H9 (cell line): ENCODE measurements around the gene POC1B. TPM values are rescaled to one million over a fixed set of nuclear protein-coding genes. Genes with fewer than 3 reads are reported as not detected.

ENCODE experiments used
- DNase-seq: peaks from one replicate; pipeline ENCODE4 v3.0.0-alpha.2; 2017
- H2AFZ ChIP-seq: one replicate; pipeline ENCODE4 v1.6.1; 2013; ENCODE audit warnings: mild to moderate bottlenecking, low read length, control low read depth, moderate library complexity
- H2AK5ac ChIP-seq: 2 replicates; pipeline ENCODE4 v1.6.1; 2013; ENCODE audit warnings: low read length, control low read depth, mixed read lengths; ENCODE audit not compliant: insufficient read length
- H2BK120ac ChIP-seq: one replicate; pipeline ENCODE4 v1.6.1; 2013; ENCODE audit warnings: low read depth, mild to moderate bottlenecking, low read length, control low read depth, inconsistent platforms; ENCODE audit not compliant: poor library complexity, severe bottlenecking
- H2BK12ac ChIP-seq: 2 replicates; pipeline ENCODE4 v1.6.1; 2013; ENCODE audit warnings: low read length, control low read depth, mixed read lengths, low read depth; ENCODE audit not compliant: insufficient read length
- H2BK15ac ChIP-seq: 2 replicates; pipeline ENCODE4 v1.6.1; 2013; ENCODE audit warnings: low read depth, low read length, control low read depth
- H2BK20ac ChIP-seq: one replicate; pipeline ENCODE4 v1.6.1; 2013; ENCODE audit warnings: low read depth, mild to moderate bottlenecking, low read length, control low read depth, inconsistent platforms; ENCODE audit not compliant: poor library complexity, severe bottlenecking
- H2BK5ac ChIP-seq: 2 replicates; pipeline ENCODE4 v1.6.1; 2013; ENCODE audit warnings: low read length, control low read depth, mixed read lengths; ENCODE audit not compliant: insufficient read length
- H3K14ac ChIP-seq: 2 replicates; pipeline ENCODE4 v1.6.1; 2013; ENCODE audit warnings: low read length, control low read depth; ENCODE audit not compliant: insufficient read depth
- H3K18ac ChIP-seq: 2 replicates; pipeline ENCODE4 v1.6.1; 2013; ENCODE audit warnings: low read depth, mild to moderate bottlenecking, mixed read lengths, low read length, control low read depth; ENCODE audit not compliant: insufficient read length
- H3K23ac ChIP-seq: 2 replicates; pipeline ENCODE4 v1.6.1; 2013; ENCODE audit warnings: low read length, control low read depth, mixed read lengths, low read depth; ENCODE audit not compliant: insufficient read length
- H3K23me2 ChIP-seq: 2 replicates; pipeline ENCODE4 v1.6.1; 2013; ENCODE audit warnings: low read depth, mild to moderate bottlenecking, mixed read lengths, low read length, control low read depth; ENCODE audit not compliant: insufficient read length, poor library complexity, severe bottlenecking
- H3K27ac ChIP-seq: 2 replicates; pipeline ENCODE4 v1.5.1; 2013; ENCODE audit warnings: low read length, control low read depth, mixed read lengths, low read depth; ENCODE audit not compliant: insufficient read length
- H3K27me3 ChIP-seq: 2 replicates; pipeline ENCODE4 v1.6.1; 2013; ENCODE audit warnings: low read length, control low read depth, inconsistent platforms; ENCODE audit not compliant: insufficient read depth
- H3K4ac ChIP-seq: 2 replicates; pipeline ENCODE4 v1.6.1; 2013; ENCODE audit warnings: low read depth, mild to moderate bottlenecking, control low read depth, inconsistent platforms, low read length, moderate library complexity
- H3K4me1 ChIP-seq: 2 replicates; pipeline ENCODE4 v1.6.1; 2013; ENCODE audit warnings: low read length, control low read depth, inconsistent platforms; ENCODE audit not compliant: insufficient read depth
- H3K4me2 ChIP-seq: 2 replicates; pipeline ENCODE4 v1.6.1; 2013; ENCODE audit warnings: low read length, control low read depth, mixed read lengths; ENCODE audit not compliant: insufficient read length, insufficient read depth
- H3K56ac ChIP-seq: 2 replicates; pipeline ENCODE4 v1.6.1; 2013; ENCODE audit warnings: low read depth, mild to moderate bottlenecking, mixed read lengths, low read length, control low read depth; ENCODE audit not compliant: insufficient read length
- H3K79me1 ChIP-seq: 2 replicates; pipeline ENCODE4 v1.6.1; 2013; ENCODE audit warnings: low read depth, mild to moderate bottlenecking, moderate library complexity, low read length, control low read depth, inconsistent platforms; ENCODE audit not compliant: insufficient read depth, poor library complexity, severe bottlenecking
- H3K79me2 ChIP-seq: 2 replicates; pipeline ENCODE4 v1.6.1; 2013; ENCODE audit warnings: low read length, control low read depth, inconsistent platforms; ENCODE audit not compliant: insufficient read depth
- H3K9ac ChIP-seq: 2 replicates; pipeline ENCODE4 v1.6.1; 2013; ENCODE audit warnings: low read length, control low read depth, mixed read lengths; ENCODE audit not compliant: insufficient read length; ENCODE audit errors: extremely low read depth
- H3K9me3 ChIP-seq: one replicate; pipeline ENCODE4 v1.6.1; 2013; ENCODE audit warnings: low read depth, low read length, inconsistent platforms; ENCODE audit not compliant: control insufficient read depth
- H3T11ph ChIP-seq: one replicate; pipeline ENCODE4 v1.6.1; 2013; ENCODE audit warnings: mild to moderate bottlenecking, low read length, control low read depth, inconsistent platforms
- H4K20me1 ChIP-seq: one replicate; pipeline ENCODE4 v1.6.1; 2013; ENCODE audit not compliant: control insufficient read depth, insufficient read length, insufficient read depth
- H4K5ac ChIP-seq: 2 replicates; pipeline ENCODE4 v1.6.1; 2013; ENCODE audit warnings: low read depth, mild to moderate bottlenecking, mixed read lengths, low read length, control low read depth; ENCODE audit not compliant: insufficient read length
- H4K8ac ChIP-seq: replicated peaks from 2 replicates; pipeline ENCODE4 v1.6.1; 2013; ENCODE audit warnings: low read length, control low read depth, mixed read lengths, low read depth; ENCODE audit not compliant: insufficient read length
- H4K91ac ChIP-seq: 2 replicates; pipeline ENCODE4 v1.6.1; 2013; ENCODE audit warnings: low read depth, mild to moderate bottlenecking, moderate library complexity, mixed read lengths, low read length, control low read depth; ENCODE audit not compliant: insufficient read length
- H3K27ac Mint-ChIP-seq, 3 experiments: 2 replicates in 2 of 3; 3 replicates in 1 of 3; pipeline ENCODE4 v1.8.0; 2020 to 2021; ENCODE audit warnings: mixed read lengths in 3 of 3, mild to moderate bottlenecking in 1 of 3, moderate library complexity in 1 of 3
- H3K27me3 Mint-ChIP-seq: 2 replicates; pipeline ENCODE4 v1.8.0; 2021; ENCODE audit warnings: low read depth, mild to moderate bottlenecking, moderate library complexity, mixed read lengths
- H3K36me3 Mint-ChIP-seq, 3 experiments: 2 replicates in 2 of 3; 3 replicates in 1 of 3; pipeline ENCODE4 v1.8.0; 2020 to 2021; ENCODE audit warnings: low read depth in 3 of 3, mixed read lengths in 3 of 3; ENCODE audit not compliant: insufficient read depth in 1 of 3
- H3K4me1 Mint-ChIP-seq, 2 experiments: 2 replicates each; pipeline ENCODE4 v1.8.0; 2020; ENCODE audit warnings: mixed read lengths in 2 of 2
- H3K4me3 Mint-ChIP-seq, 2 experiments: 2 replicates in 1 of 2; 3 replicates in 1 of 2; pipeline ENCODE4 v1.8.0; 2020 to 2021; ENCODE audit warnings: mild to moderate bottlenecking in 2 of 2, mixed read lengths in 2 of 2, moderate library complexity in 1 of 2
- H3K9me3 Mint-ChIP-seq, 2 experiments: 2 replicates in 1 of 2; 3 replicates in 1 of 2; pipeline ENCODE4 v1.8.0; 2020; ENCODE audit warnings: mild to moderate bottlenecking in 2 of 2, mixed read lengths in 2 of 2, moderate library complexity in 1 of 2
- WGBS: extraction: QIAGEN DNeasy Blood & Tissue Kit; methylation state at CpG from one replicate; pipeline ENCODE4 v1.1.7; 2013; ENCODE audit warnings: missing lambda C conversion rate, low lambda C conversion rate, mixed read lengths; ENCODE audit not compliant: insufficient read length; ENCODE audit errors: extremely low coverage; 5-methylcytosine and 5-hydroxymethylcytosine counted together
- total RNA-seq: library from RNA; stranded (reverse); gene quantifications from 2 replicates; pipeline ENCODE4 v1.2.1, GENCODE V29; 2021
- TF ChIP-seq, protein P1 (sequence below): fragments of 200-600 bp; sonication (generic); conservative IDR thresholded peaks from 3 replicates; pipeline ENCODE4 v1.8.0; 2021; ENCODE audit warnings: antibody characterized with exemption, mild to moderate bottlenecking

Gene POC1B
- total RNA-seq, 1 experiment from 2014 or later: 12.5 TPM

- Histone ChIP-seq H3K23me2 (no peaks in the 10 kb centered on the region), H2BK20ac (no peak overlapping the region), H3K4me1 (no peaks in the 10 kb centered on the region), H3K14ac (no peak overlapping the region), H2AFZ (no peak overlapping the region), H3K18ac (no peak overlapping the region), H3K9me3 (no peaks in the 10 kb centered on the region), H3K27ac (no peak overlapping the region), H4K8ac (no peak overlapping the region), H2BK15ac (no peak overlapping the region), H3K27me3 (no peaks in the 10 kb centered on the region), H3K4ac (no peak overlapping the region), H4K5ac (no peak overlapping the region), H2BK5ac (no peak overlapping the region), H3K79me2 (no peaks in the 10 kb centered on the region), H2BK12ac (no peak overlapping the region), H3K79me1 (no peaks in the 10 kb centered on the region), H3K4me2 (no peak overlapping the region), H3K23ac (no peak overlapping the region), H4K91ac (no peak overlapping the region), H2AK5ac (no peak overlapping the region), H4K20me1 (no peaks in the 10 kb centered on the region), H3K9ac (no peak overlapping the region), H3K56ac (no peak overlapping the region), H3T11ph (no peak overlapping the region), H2BK120ac (no peak overlapping the region)
- H3K4me1 Mint-ChIP-seq: peaks cover 6 to 8% of the 10 kb centered on the region in 2 experiments; a peak in 3 of 4 replicates
- H3K27me3 Mint-ChIP-seq: no peaks in the 10 kb centered on the region
- H3K4me3 Mint-ChIP-seq: no peak overlapping the region
- H3K27ac Mint-ChIP-seq: peak overlapping the region in 1 of 3 experiments; percentile 31; a peak in 1 of 7 replicates
- no peaks in the 10 kb centered on the region for H3K9me3 Mint-ChIP-seq
- WGBS: no CpG with 5 or more reads among the region's 4 CpGs
- no peak for DNase-seq
- TF ChIP-seq, protein P1, sequence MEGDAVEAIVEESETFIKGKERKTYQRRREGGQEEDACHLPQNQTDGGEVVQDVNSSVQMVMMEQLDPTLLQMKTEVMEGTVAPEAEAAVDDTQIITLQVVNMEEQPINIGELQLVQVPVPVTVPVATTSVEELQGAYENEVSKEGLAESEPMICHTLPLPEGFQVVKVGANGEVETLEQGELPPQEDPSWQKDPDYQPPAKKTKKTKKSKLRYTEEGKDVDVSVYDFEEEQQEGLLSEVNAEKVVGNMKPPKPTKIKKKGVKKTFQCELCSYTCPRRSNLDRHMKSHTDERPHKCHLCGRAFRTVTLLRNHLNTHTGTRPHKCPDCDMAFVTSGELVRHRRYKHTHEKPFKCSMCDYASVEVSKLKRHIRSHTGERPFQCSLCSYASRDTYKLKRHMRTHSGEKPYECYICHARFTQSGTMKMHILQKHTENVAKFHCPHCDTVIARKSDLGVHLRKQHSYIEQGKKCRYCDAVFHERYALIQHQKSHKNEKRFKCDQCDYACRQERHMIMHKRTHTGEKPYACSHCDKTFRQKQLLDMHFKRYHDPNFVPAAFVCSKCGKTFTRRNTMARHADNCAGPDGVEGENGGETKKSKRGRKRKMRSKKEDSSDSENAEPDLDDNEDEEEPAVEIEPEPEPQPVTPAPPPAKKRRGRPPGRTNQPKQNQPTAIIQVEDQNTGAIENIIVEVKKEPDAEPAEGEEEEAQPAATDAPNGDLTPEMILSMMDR: no peak
- no peaks in the 10 kb centered on the region for H3K36me3 Mint-ChIP-seq
These were observed 45.8 kb upstream of the POC1B start for GRCh38 chr12:89571491-89572195.
